SK-N-MC (cell line): ENCODE results near the gene DNAAF5.
"Not testable (repeated sequence)": the region's sequence is repeated elsewhere in the genome, so short reads cannot be mapped to it uniquely, and the experiment has no call there.

Experiments used
- DNase-seq: peaks from one replicate; pipeline ENCODE4 v3.0.0-alpha.2; 2011; ENCODE audit warnings: low read depth, low spot score
- H3K27ac ChIP-seq: fragments of 200-600 bp; sonication (generic); 2 replicates; pipeline ENCODE4 v1.5.1; 2016; ENCODE audit warnings: mixed run types
- H3K36me3 ChIP-seq: fragments of 200-600 bp; sonication (generic); 2 replicates; pipeline ENCODE4 v1.6.1; 2017; ENCODE audit warnings: antibody characterized with exemption, low read length, mixed read lengths; ENCODE audit not compliant: insufficient read depth
- H3K4me3 ChIP-seq: fragments of 200-600 bp; sonication (generic); 2 replicates; pipeline ENCODE4 v1.5.1; 2016
- H3K9ac ChIP-seq: fragments of 200-600 bp; sonication (generic); 2 replicates; pipeline ENCODE4 v1.8.0; 2017; ENCODE audit warnings: mixed run types, mixed read lengths; ENCODE audit not compliant: insufficient read length
- H3K9me3 ChIP-seq: fragments of 200-600 bp; sonication (generic); 2 replicates; pipeline ENCODE4 v1.6.1; 2017; ENCODE audit warnings: low read depth, mild to moderate bottlenecking, antibody characterized with exemption, low read length, moderate library complexity, mixed read lengths
- EZH2 ChIP-seq: fragments of 200-600 bp; sonication (generic); IDR thresholded peaks from one replicate; pipeline ENCODE4 v1.6.1; 2017; ENCODE audit warnings: antibody characterized with exemption
- FOXP2 ChIP-seq: optimal IDR thresholded peaks from 2 replicates; pipeline ENCODE3; 2011; ENCODE audit warnings: mild to moderate bottlenecking, moderate library complexity; ENCODE audit not compliant: insufficient read depth; ENCODE audit errors: extremely low read length, control extremely low read depth
- POLR2AphosphoS5 ChIP-seq: IDR thresholded peaks from 2 replicates; pipeline ENCODE4 v1.6.1; 2012; ENCODE audit warnings: mild to moderate bottlenecking, low read depth, low read length, borderline replicate concordance

DNAAF5 gene

DNA sequence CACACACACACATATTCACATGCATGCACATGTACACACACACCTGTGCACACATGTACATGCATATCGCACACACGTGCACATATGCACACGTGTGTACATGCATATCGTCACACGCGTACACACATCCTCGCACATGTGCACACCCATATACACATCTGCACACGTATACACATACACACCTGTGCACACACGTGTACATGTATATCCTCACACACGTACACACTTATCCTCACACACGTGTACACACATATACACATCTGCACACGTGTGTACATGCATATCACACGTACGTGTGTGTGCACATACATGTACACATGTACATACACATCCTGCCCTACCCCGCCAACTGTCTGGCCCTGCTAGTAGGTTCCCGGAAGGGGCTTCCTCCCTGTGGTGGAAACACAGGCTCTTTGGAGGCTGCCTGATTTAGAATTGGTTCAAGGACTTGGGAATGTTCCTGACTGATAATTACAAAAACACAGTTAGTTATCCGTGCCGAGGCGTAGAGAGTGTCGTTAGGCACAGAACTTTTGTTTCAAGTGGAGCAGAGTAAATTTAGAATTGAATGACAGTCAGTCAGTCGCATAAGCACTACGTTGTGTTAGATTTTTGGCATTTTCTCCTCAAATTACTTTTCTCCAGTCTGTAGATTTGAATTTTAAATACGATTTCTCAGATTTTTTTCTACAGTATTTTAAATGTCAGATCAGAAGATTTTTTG lies 19.1 kb downstream of the DNAAF5 start:
- Histone ChIP-seq H3K9ac (no peak overlapping the region), H3K9me3 (no peaks in the 10 kb centered on the region), H3K27ac (no peak overlapping the region), H3K36me3 (peaks cover 27% of the 10 kb centered on the region; the same call in 1 of the 2 replicates), H3K4me3 (no peak overlapping the region)
- no peak for DNase-seq
- TF ChIP-seq POLR2AphosphoS5 (no peak), EZH2 (no peak), FOXP2 (no peak)

DNA sequence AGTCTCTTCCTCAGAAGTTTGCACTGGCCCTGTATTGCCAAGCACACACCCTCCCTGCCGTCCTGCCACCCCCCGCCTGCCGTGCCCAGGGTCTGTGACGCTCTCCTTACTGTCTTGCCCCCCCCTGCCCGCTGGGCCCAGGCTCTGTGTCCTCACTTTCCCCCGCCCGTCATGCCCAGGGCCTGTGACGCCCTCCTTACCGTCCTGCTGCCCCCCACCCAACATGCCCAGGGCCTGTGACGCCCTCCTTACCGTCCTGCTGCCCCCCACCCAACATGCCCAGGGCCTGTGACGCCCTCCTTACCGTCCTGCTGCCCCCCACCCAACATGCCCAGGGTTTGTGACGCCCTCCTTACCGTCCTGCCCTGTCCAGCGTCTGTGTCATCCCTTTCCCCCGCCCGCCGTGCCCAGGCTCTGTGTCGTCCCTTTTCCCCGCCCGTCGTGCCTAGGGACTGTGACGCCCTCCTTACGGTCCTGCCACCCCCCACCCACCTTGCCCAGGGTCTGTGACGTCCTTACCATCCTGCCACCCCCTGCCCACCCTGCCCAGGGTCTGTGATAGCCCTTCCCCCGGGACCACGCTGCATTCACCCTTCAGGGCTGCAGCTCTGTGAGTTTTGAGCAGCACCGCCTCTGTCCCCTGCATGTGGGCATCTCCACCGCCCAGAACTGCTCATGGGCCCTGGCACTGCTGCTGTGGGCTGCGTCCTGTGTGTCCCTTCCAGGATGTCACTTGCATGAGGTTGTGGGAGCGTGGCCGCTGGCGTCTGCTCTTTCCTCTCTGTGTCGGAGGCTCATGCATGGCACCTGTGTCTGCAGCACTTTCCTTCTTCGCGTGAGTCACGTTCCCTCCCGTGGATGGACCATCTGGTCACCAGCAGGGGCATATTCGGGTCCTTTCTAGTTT lies 19.9 kb downstream of the DNAAF5 start:
- H3K9ac ChIP-seq: no peak overlapping the region
- no peak for DNase-seq
- no peak overlapping the region for H3K27ac ChIP-seq
- H3K9me3 ChIP-seq: no peaks in the 10 kb centered on the region
- H3K4me3 ChIP-seq: no peak overlapping the region
- H3K36me3 ChIP-seq: peaks cover 22% of the 10 kb centered on the region; the same call in 1 of the 2 replicates
- TF ChIP-seq FOXP2 (no peak), POLR2AphosphoS5 (no peak), EZH2 (no peak)

DNA sequence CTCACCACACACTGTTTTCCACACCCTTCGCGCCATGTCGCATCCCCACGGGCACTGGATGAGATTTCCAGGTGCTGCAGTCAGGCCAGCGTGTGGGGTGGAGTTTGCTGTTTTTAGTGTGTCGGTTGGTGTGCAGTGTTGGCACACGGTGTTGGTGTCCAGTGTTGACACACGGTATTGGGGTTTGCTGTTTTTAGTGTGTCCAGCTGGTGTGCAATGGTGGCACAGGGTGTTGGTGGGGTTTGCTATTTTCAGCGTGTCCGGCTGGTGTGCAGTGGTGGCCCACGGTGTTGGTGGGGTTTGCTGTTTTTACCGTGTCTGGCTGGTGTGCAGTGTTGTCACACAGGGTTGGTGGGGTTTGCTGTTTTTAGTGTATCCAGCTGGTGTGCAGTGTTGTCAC lies 20.7 kb downstream of the DNAAF5 start:
- H3K36me3 ChIP-seq: peaks cover 17% of the 10 kb centered on the region; the same call in 1 of the 2 replicates

DNA sequence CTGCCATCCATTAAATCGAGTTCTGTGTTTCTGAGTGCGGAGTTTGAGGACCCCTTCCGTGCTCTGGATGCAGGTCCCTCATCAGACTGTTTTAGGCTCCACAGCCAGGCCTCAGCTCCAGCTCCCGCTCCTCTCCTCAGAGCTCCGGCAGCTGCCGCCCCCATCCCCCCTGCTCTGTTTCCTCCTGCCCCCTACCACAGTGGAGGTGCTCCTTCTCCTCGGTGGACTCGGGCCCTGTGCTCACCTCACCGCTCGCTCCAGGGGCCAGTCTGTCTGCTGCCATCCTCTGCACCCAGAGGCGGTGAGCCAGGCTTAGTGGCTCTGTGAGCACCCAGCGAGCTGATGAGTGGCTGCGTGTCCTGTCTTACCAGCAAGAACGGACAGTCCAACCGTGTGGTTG lies 21.9 kb downstream of the DNAAF5 start:
- no peak for TF ChIP-seq FOXP2
- TF ChIP-seq POLR2AphosphoS5: no peak
- TF ChIP-seq EZH2: no peak
- Histone ChIP-seq H3K9ac (no peak overlapping the region), H3K4me3 (no peak overlapping the region), H3K36me3 (peaks cover 12% of the 10 kb centered on the region; the same call in 1 of the 2 replicates), H3K9me3 (no peaks in the 10 kb centered on the region), H3K27ac (no peak overlapping the region)
- no peak for DNase-seq

More for the DNA sequence above, 20.7 kb downstream of the DNAAF5 start:
- Histone ChIP-seq H3K4me3 (no peak overlapping the region), H3K9me3 (no peaks in the 10 kb centered on the region), H3K9ac (no peak overlapping the region), H3K27ac (no peak overlapping the region)
- no peak for TF ChIP-seq POLR2AphosphoS5
- no peak for DNase-seq

DNA sequence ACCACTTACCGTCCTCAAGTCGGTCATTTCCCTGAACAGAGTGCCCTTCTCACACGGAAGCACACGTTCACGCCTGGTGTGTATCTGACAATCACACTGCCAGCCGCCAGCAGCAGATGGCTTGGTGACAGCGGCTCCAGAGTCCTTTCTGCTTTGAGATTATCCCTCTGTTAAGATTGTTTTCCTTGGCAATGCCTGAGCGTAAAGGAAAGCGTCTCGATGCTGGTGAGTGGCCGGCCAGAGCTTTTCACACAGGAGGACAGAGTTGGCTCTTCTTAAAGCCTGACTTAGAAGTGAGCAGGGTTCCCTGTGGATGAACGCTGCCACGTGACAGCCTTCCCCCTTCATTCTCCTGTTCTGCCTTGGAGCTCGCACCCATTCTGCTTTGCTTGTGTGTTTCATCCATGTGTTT lies 22.6 kb downstream of the DNAAF5 start:
- Histone ChIP-seq H3K27ac (no peak overlapping the region), H3K36me3 (peaks cover 12% of the 10 kb centered on the region; the same call in 1 of the 2 replicates), H3K9ac (no peak overlapping the region), H3K9me3 (no peaks in the 10 kb centered on the region), H3K4me3 (no peak overlapping the region)
- DNase-seq: no peak
- TF ChIP-seq POLR2AphosphoS5 (no peak), FOXP2 (no peak), EZH2 (no peak)

DNA sequence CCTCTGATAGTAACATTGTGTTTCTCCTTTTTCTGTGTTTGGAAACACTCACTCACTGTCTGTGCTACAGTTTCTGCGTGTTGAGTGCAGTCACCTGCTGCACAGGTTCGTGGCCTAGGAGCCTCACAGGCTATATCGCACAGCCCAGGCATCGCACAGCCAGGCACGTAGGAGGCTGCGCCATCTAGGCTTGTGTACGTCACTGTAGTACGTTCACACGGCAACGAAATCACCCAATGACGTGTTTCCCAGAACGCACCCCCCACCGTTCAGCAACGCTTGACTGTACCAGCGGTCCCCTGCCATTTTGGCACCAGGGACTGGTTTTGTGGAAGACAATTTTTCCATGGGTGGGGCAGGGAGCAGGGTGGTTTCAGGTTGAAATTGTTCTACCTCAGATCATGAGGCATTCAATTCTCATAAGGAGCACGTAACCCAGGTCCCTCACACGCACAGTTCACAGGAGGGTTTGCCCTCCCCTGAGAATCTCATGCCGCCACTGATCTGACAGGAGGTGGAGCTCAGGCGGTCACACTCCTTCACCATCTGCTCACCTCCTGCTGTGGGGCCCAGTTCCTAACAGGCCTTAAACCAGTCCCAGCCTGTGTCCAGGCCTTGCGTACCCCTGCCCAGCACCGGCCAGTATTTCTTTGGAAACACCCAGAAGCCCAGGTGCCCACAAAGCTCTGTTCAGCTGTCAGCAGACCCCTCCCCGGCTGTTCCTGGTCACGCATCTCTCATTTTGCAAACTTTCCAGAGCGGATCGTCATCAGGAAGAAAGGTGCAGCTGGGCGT lies 23.8 kb downstream of the DNAAF5 start:
- TF ChIP-seq FOXP2: no peak
- TF ChIP-seq POLR2AphosphoS5: no peak
- no peak for TF ChIP-seq EZH2

DNA sequence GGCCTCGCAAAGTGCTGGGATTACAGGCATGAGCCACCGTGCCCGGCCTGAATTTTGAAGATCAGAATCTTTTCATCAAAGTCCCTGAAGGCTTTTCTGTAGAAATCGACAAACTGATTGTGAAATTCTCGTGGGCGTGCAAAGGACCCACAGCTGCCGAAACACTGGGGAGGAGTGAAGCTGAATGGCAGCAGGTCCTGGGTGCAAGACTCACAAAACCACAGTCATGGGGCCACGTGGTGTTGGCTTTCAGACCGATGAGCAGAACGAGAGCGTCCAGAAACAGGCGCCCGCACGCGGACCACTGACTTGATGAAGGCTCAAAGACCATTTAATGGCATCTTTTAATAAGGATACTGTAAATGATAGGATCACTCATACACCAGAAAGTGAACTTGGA lies 25.3 kb downstream of the DNAAF5 start:
- no peak for DNase-seq
- Histone ChIP-seq H3K27ac (no peak overlapping the region), H3K4me3 (no peak overlapping the region), H3K9ac (no peak overlapping the region), H3K36me3 (peaks cover 19% of the 10 kb centered on the region; the same call in 1 of the 2 replicates), H3K9me3 (no peaks in the 10 kb centered on the region)
- TF ChIP-seq POLR2AphosphoS5 (no peak), EZH2 (no peak), FOXP2 (no peak)

More for the DNA sequence above, 23.8 kb downstream of the DNAAF5 start:
- no peaks in the 10 kb centered on the region for H3K9me3 ChIP-seq
- no peak overlapping the region for H3K27ac ChIP-seq
- H3K9ac ChIP-seq: no peak overlapping the region
- H3K4me3 ChIP-seq: no peak overlapping the region
- no peak for DNase-seq
- H3K36me3 ChIP-seq: peaks cover 15% of the 10 kb centered on the region; the same call in 1 of the 2 replicates

DNA sequence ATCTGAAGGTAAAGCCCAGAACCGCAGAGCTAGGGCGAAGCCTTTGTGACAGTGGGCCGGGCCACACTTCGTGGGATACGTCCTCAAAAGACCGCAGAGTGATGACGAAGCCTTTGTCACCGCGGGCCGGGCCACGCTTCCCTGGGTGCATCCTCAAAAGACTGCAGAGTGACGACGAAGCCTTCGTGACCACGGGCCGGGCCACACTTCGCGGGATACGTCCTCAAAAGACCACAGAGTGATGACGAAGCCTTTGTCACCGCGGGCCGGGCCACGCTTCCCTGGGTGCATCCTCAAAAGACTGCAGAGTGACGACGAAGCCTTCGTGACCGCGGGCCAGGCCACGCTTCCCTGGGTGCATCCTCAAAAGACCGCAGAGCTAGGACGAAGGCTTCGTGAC lies 25.8 kb downstream of the DNAAF5 start:
- H3K36me3 ChIP-seq: peaks cover 24% of the 10 kb centered on the region; the same call in 1 of the 2 replicates
- not testable (repeated sequence) for DNase-seq, H3K9me3 ChIP-seq, H3K27ac ChIP-seq, H3K9ac ChIP-seq, H3K4me3 ChIP-seq
